Pulmonary artery endothelial cell (primary cell): Measurements from ENCODE around the gene CSAD. TPM values are rescaled to one million over a fixed set of nuclear protein-coding genes. Genes with fewer than 3 reads are reported as not detected.

Experiments
- total RNA-seq: library from RNA; depleted of rRNA; stranded (reverse); fragments of >200 nt; gene quantifications from 2 replicates; pipeline ENCODE4 v1.2.3, GENCODE V29; 2014

CSAD gene
- total RNA-seq, 1 donor from 2014 or later, result 4.2 TPM

Other genes starting within 250 kb of the CSAD start
- 237 and 375 TPM in 2 replicates for gene KRT18, start 231.8 kb downstream of the CSAD start, total RNA-seq
- gene EIF4B, start 174.5 kb downstream of the CSAD start, total RNA-seq, result 1,078 and 1,340 TPM in 2 replicates
- 14.9 and 27.0 TPM in 2 replicates for gene TNS2, start 130.9 kb downstream of the CSAD start, total RNA-seq
- gene SPRYD3, start 101.5 kb downstream of the CSAD start, total RNA-seq, result 20.0 and 21.8 TPM in 2 replicates
- gene IGFBP6, start 83.3 kb downstream of the CSAD start, total RNA-seq, result 10.6 and 27.3 TPM in 2 replicates
- not detected in 2 replicates for gene SOAT2, start 77.4 kb downstream of the CSAD start, total RNA-seq
- gene ZNF740, start 203 bp downstream of the CSAD start, total RNA-seq, result 14.1 and 16.9 TPM in 2 replicates
- gene ITGB7, start 26.3 kb upstream of the CSAD start, total RNA-seq, result 0.42 TPM in 1 of 2 replicates, not detected in the other
- gene RARG, start 51.3 kb upstream of the CSAD start, total RNA-seq, result 4.2 and 7.4 TPM in 2 replicates
- 6.7 and 14.6 TPM in 2 replicates for gene ESPL1, start 87.4 kb upstream of the CSAD start, total RNA-seq
- 382 and 446 TPM in 2 replicates for gene PFDN5, start 114.6 kb upstream of the CSAD start, total RNA-seq
- 50.5 and 54.3 TPM in 2 replicates for gene MYG1, start 118.8 kb upstream of the CSAD start, total RNA-seq
- 36.7 and 44.2 TPM in 2 replicates for gene AAAS, start 140.7 kb upstream of the CSAD start, total RNA-seq
- not detected in 2 replicates for gene SP7, start 155.4 kb upstream of the CSAD start, total RNA-seq
- 27.4 and 44.1 TPM in 2 replicates for gene SP1, start 199.3 kb upstream of the CSAD start, total RNA-seq
- not detected in 2 replicates for gene AMHR2, start 242.9 kb upstream of the CSAD start, total RNA-seq